Stimulated activated CD8-positive, alpha-beta memory T cell treated with anti-CD3 and anti-CD28 coated beads, Interleukin-4, amount 100 ng/mL, for 4 hours (primary cell): ENCODE results near the gene FAM124A.

Source experiments
- DNase-seq, 2 donors: peaks; one replicate each; pipeline ENCODE4 v3.0.0-alpha.2; 2020; ENCODE audit warnings: low read depth in 2 of 2, low spot score in 1 of 2

The FAM124A gene

GRCh38 chr13:51222037-51222685 lies at the start of gene FAM124A:
Gene FAM124A (plus strand): TSS chr13:51222398. CDS start chr13:51222502, 104 bp downstream.
- DNase-seq: no peak

- DNase-seq: no peak
These were observed 47.2 kb upstream of the FAM124A start for GRCh38 chr13:51175021-51175420.

- no peak for DNase-seq
These were observed 46.6 kb upstream of the FAM124A start for GRCh38 chr13:51175639-51176038.

- no peak for DNase-seq
These were observed 45.0 kb upstream of the FAM124A start for GRCh38 chr13:51177188-51177587.

GRCh38 chr13:51178456-51179074 lies 43.6 kb upstream of the FAM124A start:
- DNase-seq: no peak

- no peak for DNase-seq
These were observed 42.7 kb upstream of the FAM124A start for GRCh38 chr13:51179432-51179971.

GRCh38 chr13:51180853-51181511 lies 41.2 kb upstream of the FAM124A start:
- DNase-seq: no peak

- DNase-seq: no peak
These were observed 40.3 kb upstream of the FAM124A start for GRCh38 chr13:51181786-51182383.

GRCh38 chr13:51191743-51192142 lies 30.5 kb upstream of the FAM124A start:
- no peak for DNase-seq

- no peak for DNase-seq
These were observed 29.9 kb upstream of the FAM124A start for GRCh38 chr13:51192348-51192747.

GRCh38 chr13:51193387-51193786 lies 28.8 kb upstream of the FAM124A start:
- DNase-seq: no peak

- no peak for DNase-seq
These were observed 27.3 kb upstream of the FAM124A start for GRCh38 chr13:51194942-51195341.

- DNase-seq: no peak
These were observed 20.3 kb upstream of the FAM124A start for GRCh38 chr13:51201886-51202285.

GRCh38 chr13:51202477-51203046 lies 19.6 kb upstream of the FAM124A start:
- DNase-seq: no peak

GRCh38 chr13:51206584-51206983 lies 15.6 kb upstream of the FAM124A start:
- DNase-seq: no peak

GRCh38 chr13:51207881-51208280 lies 14.3 kb upstream of the FAM124A start:
- DNase-seq: no peak

GRCh38 chr13:51208716-51209115 lies 13.5 kb upstream of the FAM124A start:
- DNase-seq: no peak

GRCh38 chr13:51211910-51212309 lies 10.3 kb upstream of the FAM124A start:
- DNase-seq: no peak

GRCh38 chr13:51212758-51213157 lies 9.4 kb upstream of the FAM124A start:
- DNase-seq: no peak

- no peak for DNase-seq
These were observed 8.9 kb upstream of the FAM124A start for GRCh38 chr13:51213173-51213728.

- no peak for DNase-seq
These were observed 3.6 kb upstream of the FAM124A start for GRCh38 chr13:51218626-51219025.
